ENCODE measurements around the gene PHACTR2. TPM values are rescaled to one million over a fixed set of nuclear protein-coding genes. Genes with fewer than 3 reads are reported as not detected.
"Not testable (repeated sequence)": the region's sequence is repeated elsewhere in the genome, so short reads cannot be mapped to it uniquely, and the experiment has no call there.

PHACTR2 gene
- total RNA-seq, 1 experiment from 2014 or later, result 20.7 TPM

- no peaks in the 10 kb centered on the region for H3K4me1 Mint-ChIP-seq (ENCODE audit: low read depth, unreplicated experiment)
- H3K4me3 Mint-ChIP-seq (ENCODE audit: low read depth, unreplicated experiment), result no peak overlapping the region
- no TSS peak for BruUV-seq (replicated peaks)
- no peak overlapping the region for H3K27ac Mint-ChIP-seq (ENCODE audit: unreplicated experiment)
- H3K9me3 Mint-ChIP-seq (ENCODE audit: low read depth, unreplicated experiment), result no peaks in the 10 kb centered on the region
- no peak for DNase-seq
- intact Hi-C loops (cut with micrococcal nuclease; ENCODE audit: unreplicated experiment), result no loop called here
- CTCF ChIA-PET, result no interaction called here
- peaks cover 5% of the 10 kb centered on the region for H3K36me3 Mint-ChIP-seq (ENCODE audit: insufficient read depth, unreplicated experiment)
- TF ChIP-seq, protein P1, sequence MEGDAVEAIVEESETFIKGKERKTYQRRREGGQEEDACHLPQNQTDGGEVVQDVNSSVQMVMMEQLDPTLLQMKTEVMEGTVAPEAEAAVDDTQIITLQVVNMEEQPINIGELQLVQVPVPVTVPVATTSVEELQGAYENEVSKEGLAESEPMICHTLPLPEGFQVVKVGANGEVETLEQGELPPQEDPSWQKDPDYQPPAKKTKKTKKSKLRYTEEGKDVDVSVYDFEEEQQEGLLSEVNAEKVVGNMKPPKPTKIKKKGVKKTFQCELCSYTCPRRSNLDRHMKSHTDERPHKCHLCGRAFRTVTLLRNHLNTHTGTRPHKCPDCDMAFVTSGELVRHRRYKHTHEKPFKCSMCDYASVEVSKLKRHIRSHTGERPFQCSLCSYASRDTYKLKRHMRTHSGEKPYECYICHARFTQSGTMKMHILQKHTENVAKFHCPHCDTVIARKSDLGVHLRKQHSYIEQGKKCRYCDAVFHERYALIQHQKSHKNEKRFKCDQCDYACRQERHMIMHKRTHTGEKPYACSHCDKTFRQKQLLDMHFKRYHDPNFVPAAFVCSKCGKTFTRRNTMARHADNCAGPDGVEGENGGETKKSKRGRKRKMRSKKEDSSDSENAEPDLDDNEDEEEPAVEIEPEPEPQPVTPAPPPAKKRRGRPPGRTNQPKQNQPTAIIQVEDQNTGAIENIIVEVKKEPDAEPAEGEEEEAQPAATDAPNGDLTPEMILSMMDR (IDR thresholded peaks at IDR 0.05; ENCODE audit: unreplicated experiment), result no peak
- no peaks in the 10 kb centered on the region for H3K27me3 Mint-ChIP-seq (ENCODE audit: unreplicated experiment)
Measured at GRCh38 chr6:143778926-143779325, 101.2 kb downstream of the PHACTR2 start.

GRCh38 chr6:143782481-143782880 lies 104.7 kb downstream of the PHACTR2 start:
- no peak for DNase-seq
- CTCF ChIA-PET, result no interaction called here
- Mint-ChIP-seq H3K4me3 (ENCODE audit: low read depth, unreplicated experiment) (no peak overlapping the region), H3K36me3 (ENCODE audit: insufficient read depth, unreplicated experiment) (no peaks in the 10 kb centered on the region), H3K27ac (ENCODE audit: unreplicated experiment) (no peak overlapping the region), H3K4me1 (ENCODE audit: low read depth, unreplicated experiment) (no peaks in the 10 kb centered on the region), H3K9me3 (ENCODE audit: low read depth, unreplicated experiment) (peaks cover 6% of the 10 kb centered on the region), H3K27me3 (ENCODE audit: unreplicated experiment) (no peaks in the 10 kb centered on the region)
- intact Hi-C loops (cut with micrococcal nuclease; ENCODE audit: unreplicated experiment), result no loop called here
- BruUV-seq (replicated peaks), result no TSS peak
- TF ChIP-seq, protein P1 (IDR thresholded peaks at IDR 0.05; ENCODE audit: unreplicated experiment), result no peak

- no peak overlapping the region for H3K4me3 Mint-ChIP-seq (ENCODE audit: low read depth, unreplicated experiment)
- no peak for DNase-seq
- CTCF ChIA-PET, result no interaction called here
- H3K9me3 Mint-ChIP-seq (ENCODE audit: low read depth, unreplicated experiment), result peaks cover 6% of the 10 kb centered on the region
- no peaks in the 10 kb centered on the region for H3K4me1 Mint-ChIP-seq (ENCODE audit: low read depth, unreplicated experiment)
- TF ChIP-seq, protein P1 (IDR thresholded peaks at IDR 0.05; ENCODE audit: unreplicated experiment), result no peak
- intact Hi-C loops (cut with micrococcal nuclease; ENCODE audit: unreplicated experiment), result no loop called here
- no peak overlapping the region for H3K27ac Mint-ChIP-seq (ENCODE audit: unreplicated experiment)
- no TSS peak for BruUV-seq (replicated peaks)
- no peaks in the 10 kb centered on the region for H3K27me3 Mint-ChIP-seq (ENCODE audit: unreplicated experiment)
- no peaks in the 10 kb centered on the region for H3K36me3 Mint-ChIP-seq (ENCODE audit: insufficient read depth, unreplicated experiment)
Measured at GRCh38 chr6:143783077-143783476, 105.3 kb downstream of the PHACTR2 start.

DNA sequence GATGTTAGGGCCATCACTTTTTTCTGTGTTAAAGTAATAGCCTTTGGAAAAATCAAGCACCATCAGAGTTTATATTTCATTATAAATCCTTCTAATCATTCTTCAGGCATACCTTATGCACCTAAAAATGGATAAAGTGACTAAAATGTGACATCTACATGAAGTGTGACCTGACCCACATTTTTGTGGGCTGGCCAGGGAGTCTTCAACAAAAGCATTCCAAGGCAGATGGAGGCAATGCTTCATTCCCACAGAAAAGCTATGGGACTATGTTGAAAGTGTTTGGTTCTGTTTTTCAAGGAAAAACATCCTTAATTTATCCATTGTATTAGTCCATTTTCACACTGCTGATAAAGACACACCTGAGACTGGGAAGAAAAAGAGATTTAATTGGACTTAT lies 106.6 kb downstream of the PHACTR2 start:
- no peaks in the 10 kb centered on the region for H3K4me1 Mint-ChIP-seq (ENCODE audit: low read depth, unreplicated experiment)
- no peaks in the 10 kb centered on the region for H3K27me3 Mint-ChIP-seq (ENCODE audit: unreplicated experiment)
- intact Hi-C loops (cut with micrococcal nuclease; ENCODE audit: unreplicated experiment), result no loop called here
- no peaks in the 10 kb centered on the region for H3K36me3 Mint-ChIP-seq (ENCODE audit: insufficient read depth, unreplicated experiment)
- peaks cover 6% of the 10 kb centered on the region for H3K9me3 Mint-ChIP-seq (ENCODE audit: low read depth, unreplicated experiment)
- no peak overlapping the region for H3K4me3 Mint-ChIP-seq (ENCODE audit: low read depth, unreplicated experiment)
- BruUV-seq (replicated peaks), result no TSS peak
- TF ChIP-seq, protein P1 (IDR thresholded peaks at IDR 0.05; ENCODE audit: unreplicated experiment), result no peak
- H3K27ac Mint-ChIP-seq (ENCODE audit: unreplicated experiment), result no peak overlapping the region
- CTCF ChIA-PET, result no interaction called here
- no peak for DNase-seq

DNA sequence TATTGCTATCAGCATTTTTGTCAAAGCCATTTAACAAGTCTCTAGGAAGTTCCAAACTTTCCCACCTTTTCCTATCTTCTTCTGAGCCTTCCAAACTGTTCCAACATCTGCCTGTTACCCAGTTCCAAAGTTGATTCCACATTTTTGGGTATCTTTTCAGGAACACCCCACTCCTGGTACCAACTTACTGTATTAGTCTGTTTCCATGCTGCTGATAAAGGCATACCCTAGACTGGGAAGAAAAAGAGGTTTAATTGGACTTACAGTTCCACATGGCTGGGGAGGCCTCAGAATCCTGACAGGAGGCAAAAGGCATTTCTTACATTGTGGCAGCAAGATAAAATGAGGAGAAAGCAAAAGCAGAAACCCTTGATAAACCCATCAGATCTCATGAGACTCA lies 108.6 kb downstream of the PHACTR2 start:
- H3K27me3 Mint-ChIP-seq (ENCODE audit: unreplicated experiment); H3K27ac Mint-ChIP-seq (ENCODE audit: unreplicated experiment); intact Hi-C loops (cut with micrococcal nuclease; ENCODE audit: unreplicated experiment); H3K36me3 Mint-ChIP-seq (ENCODE audit: insufficient read depth, unreplicated experiment); CTCF ChIA-PET; H3K4me1 Mint-ChIP-seq (ENCODE audit: low read depth, unreplicated experiment); DNase-seq; H3K4me3 Mint-ChIP-seq (ENCODE audit: low read depth, unreplicated experiment); H3K9me3 Mint-ChIP-seq (ENCODE audit: low read depth, unreplicated experiment); BruUV-seq (replicated peaks): not testable (repeated sequence)

Measured in Calu3 (cell line).